Activated T-helper 1 cell treated with anti-CD3 and anti-CD28 coated beads, Interleukin-2, amount 50 U/mL, for 16 hours (primary cell): ENCODE measurements around the gene ZC3H18.
"Not testable (repeated sequence)": the region's sequence is repeated elsewhere in the genome, so short reads cannot be mapped to it uniquely, and the experiment has no call there.

ENCODE experiments used
- DNase-seq, 2 donors: peaks; one replicate each; pipeline ENCODE4 v3.0.0-alpha.2; 2020; ENCODE audit warnings: low read depth in 1 of 2, low spot score in 1 of 2

ZC3H18 gene

DNA sequence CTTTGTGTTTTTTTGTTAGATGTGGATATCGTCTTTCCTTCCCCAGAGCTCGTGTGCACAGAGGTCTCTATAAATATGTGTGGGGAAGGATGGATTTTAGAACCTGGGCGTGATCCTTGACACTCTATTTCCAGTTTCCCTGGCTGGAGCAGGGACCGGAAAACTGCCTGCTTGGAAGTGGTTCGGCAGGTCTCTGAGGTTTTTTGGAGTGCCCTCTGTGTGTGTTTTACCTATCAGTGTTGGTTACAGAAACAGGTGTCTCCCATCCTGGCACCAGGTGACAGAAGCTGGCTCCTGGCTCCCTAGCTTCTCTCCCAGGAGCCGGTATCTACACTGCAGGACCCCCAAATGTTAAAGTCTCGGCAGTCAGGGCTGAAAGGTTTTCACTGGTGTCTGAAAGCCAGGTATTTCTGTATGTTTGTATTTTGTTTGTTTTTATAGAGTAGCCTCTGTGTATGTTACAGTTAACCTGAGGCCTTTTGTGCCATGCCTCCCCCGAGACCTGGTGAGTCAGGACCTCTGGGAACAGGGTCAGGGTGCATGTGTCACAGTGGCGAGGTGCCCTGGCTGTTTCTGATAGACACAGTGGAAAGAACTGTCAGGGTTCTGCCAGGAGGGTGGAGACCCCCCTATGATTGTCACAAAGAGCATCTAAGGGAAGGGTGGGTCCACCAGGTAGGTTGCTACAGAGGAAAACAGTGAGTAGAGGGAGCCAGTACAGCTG, 31.3 kb downstream of the ZC3H18 start:
- DNase-seq, result no peak

DNA sequence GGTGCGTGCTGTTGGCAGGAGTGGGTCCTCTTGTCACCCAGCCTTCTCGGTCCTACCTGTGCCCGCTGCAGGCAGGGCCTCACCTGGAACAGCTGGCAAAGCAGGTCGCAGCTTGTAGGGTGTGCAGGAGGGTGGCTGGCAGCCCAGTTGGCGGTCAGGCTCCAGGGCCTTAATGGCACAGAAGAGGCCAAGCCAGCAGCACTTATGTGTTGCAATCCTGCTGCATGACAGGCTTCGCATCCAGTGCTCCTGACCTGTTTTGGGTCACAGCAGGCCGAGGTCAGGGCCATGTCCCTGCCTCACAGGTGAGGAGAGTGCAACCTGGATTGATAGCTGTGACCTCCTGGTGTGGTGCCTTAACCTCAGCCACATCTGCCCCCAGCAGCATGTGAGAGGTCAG, 31.9 kb downstream of the ZC3H18 start:
- DNase-seq, result no peak

DNA sequence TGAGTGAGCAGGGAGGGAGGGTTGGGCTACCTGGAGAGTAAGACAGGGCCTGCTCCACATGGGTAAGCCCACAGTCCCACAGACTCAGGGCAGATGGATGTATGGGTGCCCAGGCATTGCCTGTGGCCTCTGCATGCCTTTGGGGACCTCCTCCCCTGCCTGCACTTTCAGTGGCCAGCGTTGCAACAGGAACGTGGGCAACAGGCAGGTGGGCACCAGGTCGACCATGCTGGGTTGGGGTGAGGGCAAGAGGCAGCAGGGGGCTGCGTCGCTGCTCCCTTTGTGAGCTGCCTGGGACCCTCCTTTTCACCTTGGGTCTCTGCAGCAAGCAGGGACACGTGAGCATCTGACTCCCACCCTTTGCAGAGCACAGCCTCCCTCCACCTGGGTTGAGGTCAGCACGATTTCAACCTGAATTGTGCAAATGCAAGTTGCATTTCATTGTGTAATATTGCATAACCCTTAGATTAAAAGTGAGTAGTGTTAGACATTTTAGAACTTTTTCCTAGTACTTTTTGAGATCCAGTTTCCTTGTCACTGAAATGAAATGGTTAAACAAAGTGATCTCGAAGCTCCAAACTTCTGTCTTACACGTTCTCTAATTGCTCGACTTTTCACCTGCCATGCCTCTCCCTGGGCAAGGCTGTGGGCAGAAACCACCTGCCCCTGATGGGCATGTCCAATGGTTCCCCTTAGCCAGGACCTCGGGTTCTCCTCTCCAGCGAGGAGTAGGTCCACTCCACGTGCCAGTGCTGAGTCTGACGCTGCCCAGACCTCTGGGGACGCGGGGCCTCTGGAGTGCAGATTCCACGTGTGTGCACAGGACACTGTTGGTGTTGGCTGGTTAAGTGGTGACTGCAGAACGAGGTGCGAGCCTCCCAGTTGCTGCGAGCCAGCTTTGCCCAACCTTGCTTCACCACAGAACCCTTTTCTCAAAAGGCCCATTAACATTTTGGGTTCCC, 35.3 kb downstream of the ZC3H18 start:
- no peak for DNase-seq

DNA sequence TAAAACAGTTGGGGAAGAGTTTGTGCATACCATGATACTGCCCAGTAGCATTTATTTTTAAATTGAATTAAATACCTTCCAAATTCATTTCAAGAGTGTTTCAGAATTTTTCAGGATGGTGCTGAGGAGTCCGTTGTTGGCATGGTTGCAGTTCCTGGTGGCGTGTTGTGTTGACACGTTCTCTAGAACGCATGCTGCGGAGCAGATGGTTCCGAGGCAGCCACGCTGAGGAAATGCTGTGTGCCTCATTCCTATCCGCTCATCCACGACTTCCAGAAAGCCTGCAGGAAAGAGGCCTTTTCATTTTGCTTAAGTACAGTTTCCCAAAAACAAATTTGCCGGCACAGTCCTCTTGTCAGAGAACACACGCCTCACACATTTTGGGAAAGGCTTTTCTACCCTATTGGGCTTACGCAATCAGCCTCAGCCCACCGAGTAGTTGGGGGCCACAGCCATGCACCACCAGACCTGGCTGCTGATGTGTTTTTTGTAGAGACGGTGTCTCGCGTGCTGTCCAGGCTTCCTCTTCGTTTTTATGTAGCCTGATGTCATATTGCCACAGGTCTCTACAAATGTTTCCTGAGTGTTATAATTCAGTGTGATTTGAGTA, 36.0 kb downstream of the ZC3H18 start:
- no peak for DNase-seq

DNA sequence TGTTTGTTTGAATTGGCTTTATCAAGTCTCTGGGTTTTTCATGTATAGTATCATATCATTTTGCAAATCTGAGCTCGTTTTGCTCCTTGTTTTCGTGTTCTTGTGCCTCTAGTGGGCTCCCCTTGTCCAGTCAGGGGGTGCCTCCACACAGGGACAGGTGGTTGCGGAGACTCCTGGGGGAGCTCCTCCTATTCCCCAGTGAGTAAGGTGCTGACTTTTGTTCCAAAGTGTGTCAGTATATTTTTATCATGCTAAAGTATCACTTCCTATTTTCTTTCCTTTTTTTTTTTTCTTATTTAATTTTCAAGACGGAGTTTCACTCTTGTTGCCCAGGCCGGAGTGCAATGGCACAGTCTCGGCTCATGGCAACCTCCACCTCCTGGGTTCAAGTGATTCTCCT, 37.9 kb downstream of the ZC3H18 start:
- no peak for DNase-seq

DNA sequence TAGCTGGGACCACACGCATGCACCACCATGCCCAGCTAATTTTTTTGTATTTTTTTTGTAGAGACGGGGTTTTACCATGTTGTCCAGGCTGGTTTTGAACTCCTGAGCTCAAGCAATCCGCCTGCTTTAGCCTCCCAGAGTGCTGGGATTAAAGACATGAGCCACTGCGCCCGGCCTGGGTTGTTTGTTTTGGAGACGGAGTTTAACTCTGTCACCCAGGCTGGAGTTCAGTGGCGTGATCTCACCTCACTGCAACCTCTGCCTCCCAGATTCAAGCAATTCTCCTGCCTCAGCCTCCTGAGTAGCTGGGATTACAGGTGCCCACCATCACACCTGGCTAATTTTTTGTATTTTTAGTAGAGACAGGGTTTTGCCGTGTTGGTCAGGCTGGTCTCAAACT, 39.2 kb downstream of the ZC3H18 start:
- not testable (repeated sequence) for DNase-seq

DNA sequence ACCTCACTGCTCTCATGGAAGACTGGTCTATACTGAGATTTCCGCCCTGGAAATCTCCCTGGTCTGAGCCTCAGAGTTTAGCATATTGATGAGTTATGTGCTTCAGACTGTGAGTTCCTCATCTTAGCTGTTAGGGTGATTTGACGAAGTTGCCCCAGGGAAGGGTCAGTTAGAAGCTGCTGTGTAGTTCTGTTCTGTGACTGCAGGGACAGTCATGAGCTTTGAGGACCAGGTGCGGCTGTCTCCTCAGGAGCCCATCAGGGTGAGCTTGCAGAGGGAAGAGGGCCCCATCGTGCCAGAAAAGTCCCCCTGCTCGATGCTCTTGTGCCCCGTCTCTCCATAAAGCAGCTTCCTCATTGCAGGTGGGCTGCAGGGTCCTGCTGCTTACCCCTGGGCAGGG, 39.9 kb downstream of the ZC3H18 start:
- no peak for DNase-seq

DNA sequence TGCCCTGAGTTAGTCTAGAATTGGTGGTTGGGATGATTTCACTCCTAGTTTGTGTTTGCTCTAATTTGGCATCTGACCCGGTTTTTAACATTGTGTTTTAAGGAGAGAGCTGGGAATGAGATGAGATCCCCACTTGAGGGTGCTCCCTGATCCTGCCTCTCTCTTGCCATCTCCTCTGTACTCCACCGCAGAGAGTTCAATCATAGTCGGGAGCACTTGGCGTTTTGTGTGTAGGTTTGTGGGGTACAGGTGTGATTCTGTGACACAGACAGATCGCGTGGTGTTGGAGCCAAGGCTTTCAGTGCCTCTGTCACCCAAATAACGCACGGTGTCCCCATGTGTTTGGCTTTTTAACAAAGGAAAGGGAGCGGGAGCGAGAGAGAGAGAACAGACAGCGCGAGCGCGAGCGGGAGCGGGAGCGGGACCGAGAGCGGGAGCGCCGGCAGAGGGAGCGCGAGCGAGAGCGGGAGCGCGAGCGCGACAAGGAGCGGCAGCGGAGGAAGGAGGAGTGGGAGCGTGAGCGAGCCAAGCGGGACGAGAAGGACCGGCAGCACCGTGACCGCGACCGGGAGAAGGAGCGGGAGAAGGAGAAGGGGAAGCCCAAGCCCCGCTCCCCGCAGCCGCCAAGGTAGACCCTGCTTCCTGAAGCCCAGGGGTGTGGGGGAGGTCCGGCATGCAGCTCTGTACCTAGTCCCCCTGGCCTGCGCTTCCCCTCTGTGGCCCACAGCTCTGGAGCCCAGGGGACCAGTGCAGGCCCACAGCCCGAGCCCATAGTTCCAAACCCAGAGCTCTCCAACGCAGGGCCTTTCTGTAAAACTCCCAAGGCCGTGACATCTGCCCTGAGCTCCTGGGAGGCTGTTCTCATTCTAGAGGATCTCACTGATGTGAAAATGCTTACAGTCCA, 41.0 kb downstream of the ZC3H18 start:
- no peak for DNase-seq

DNA sequence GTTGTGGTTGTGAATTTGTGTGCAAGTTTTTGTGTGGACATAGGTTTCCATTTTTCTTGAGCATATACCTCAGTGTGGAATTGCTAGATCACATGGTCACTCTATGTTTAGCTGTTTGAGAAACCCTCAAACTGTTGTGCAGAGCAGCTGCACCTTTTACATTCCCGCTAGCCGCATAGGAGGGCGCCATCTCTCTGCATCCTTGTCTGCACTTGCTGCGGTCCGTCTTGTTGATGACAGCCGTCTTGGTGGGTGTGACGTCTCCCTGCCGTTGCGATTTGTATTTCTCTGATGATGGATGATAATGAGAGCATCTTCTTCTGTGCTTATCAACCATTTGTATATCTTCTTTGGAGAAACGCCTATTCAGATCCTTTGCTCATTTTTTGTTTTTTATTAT, 43.1 kb downstream of the ZC3H18 start:
- no peak for DNase-seq

DNA sequence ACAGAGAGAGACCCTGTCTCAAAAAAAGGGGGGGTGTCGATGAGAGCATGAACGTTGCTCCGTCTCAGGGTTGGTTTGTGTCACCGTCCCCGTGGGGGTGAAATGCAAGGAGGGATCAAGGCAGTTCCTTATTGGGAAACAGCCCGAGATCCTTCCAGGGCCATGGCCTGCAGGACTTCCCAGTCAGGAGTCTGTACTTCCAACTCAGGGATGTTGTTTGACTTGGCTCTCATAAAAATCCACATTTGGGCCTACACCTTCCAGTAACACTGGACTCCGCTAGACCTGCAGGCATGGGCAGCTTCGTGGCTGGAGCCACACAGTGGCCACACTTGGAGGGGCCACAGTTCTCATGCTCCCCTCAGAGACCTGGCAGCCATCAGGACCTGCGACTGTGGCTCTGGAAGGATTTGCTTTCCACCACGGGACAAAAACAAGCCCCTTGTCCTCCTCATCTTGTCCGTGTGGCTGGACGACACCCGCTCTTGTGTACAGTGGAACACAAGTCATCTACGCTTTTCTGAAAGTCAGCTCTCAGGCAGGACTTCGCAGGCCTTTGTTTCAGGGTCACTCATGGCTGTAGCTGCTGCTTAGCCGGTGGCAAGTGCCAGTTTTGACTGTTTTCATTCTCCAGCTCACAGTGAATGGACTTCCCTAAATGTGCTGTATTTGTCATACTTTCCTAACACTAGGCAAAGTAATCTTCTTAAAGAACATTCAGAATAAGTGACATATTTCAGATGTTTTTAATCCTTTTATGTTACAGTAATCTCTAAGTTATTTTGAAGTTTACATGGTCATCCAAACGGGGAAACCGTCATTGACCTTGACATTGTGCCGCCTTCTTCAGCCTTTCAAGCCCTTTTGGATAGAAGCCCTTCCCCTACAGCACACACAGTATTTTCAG, 44.0 kb downstream of the ZC3H18 start:
- no peak for DNase-seq

DNA sequence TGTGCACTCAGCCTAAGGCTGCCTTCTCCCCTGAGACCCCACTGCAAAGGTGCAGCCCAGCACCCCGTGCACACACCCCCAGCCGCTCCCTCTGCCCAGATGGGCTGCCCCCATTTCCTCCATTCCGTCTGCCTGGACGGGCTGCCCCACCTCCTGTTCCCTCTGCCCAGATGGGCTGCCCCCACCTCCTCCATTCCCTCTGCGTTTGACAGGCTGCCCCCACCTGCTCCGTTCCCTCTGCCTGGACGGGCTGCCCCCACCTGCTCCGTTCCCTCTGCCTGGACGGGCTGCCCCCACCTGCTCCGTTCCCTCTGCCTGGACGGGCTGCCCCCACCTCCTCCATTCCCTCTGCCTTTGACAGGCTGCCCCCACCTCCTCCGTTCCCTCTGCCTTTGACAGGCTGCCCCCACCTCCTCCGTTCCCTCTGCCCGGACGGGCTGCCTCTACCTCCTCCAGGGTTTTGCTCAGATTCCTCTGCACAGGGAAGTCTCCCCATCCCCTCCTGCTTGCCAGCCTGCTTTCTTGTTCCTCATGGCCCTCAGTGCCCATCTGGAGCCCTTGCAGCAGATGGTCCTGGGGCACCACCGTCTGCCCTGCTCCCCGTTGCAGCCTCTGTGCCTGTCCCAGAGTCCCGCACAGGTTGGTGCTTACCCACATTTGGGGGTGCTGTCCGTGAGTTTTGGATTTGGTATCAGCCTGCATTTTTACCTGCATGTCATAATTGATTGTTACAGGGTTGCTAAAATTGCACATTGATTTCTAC, 44.8 kb downstream of the ZC3H18 start:
- no peak for DNase-seq

DNA sequence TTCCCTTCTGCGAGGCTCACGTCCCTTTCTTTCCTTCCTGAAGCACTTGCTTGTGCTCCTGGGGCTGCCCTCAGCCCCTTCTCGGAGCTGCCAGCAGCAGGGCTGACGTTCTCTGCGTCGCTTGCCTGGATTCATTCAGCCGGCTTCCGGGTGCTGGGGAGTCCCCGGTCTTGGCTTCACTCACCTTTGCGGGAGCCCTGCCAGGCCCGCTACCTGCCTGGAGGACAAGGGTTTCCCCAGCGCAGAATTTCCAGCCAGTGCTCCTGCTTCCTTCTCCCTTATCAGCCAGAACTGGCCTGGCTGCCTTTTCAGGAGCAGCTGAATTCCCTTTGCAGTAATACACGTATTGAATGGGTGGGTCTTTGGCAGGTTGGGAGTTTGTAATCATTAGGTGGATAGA, 46.1 kb downstream of the ZC3H18 start:
- no peak for DNase-seq

DNA sequence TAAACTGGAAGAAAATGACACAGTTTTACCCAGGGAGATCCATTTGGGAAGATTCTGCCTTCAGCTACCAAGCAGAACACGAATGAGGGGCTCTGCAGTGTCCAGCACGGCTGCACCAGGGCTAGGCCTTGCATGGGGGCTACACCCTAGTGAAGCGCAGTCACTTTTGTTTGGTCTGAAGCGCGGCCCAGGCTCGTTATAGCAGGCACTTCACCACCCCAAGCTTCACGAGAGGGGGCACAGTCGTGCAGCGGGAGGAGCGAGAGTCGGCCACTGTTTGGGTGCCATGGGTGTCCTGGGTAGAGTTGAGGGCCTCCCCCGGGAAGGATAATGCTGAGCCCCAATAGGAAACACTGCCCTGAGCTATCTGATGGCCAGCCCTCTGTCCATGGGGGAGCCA, 46.5 kb downstream of the ZC3H18 start:
- DNase-seq, result no peak

DNA sequence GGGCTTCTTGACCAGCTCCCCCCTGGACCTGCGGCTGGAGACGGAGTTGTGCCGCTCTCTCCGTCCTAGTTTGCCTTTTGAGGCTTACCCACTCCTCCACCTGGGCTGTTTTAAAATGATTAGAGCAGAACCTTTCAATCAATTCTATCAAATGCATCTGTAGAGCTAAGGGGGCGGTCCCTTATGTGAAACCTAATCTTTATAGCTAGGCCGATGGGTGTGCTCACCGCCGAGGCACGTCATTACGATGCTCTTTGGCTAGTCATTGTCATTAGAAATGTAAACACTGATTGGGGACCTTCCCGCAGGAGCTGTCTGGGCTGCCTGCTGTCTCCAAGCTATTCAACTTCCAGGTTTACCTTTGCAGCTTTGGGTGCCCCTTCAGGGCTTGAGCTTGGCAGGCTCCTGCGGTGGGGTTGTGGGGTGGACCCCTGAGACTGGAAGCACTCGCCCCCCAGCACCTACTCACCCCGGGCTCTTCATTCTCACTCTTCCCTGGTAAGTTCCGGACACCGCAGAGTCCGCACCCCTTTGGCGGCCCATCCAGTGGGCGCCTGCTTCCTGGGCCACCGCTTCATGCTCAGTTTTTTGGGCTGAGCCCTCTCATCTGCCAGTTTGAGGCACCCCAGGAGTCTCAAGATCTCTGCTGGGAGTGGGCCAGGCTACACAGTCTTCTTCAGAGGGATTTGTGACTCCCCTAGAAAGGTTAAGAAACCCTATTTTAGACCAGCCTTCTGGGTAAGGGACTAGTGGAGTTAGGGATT, 47.2 kb downstream of the ZC3H18 start:
- DNase-seq, result no peak

DNA sequence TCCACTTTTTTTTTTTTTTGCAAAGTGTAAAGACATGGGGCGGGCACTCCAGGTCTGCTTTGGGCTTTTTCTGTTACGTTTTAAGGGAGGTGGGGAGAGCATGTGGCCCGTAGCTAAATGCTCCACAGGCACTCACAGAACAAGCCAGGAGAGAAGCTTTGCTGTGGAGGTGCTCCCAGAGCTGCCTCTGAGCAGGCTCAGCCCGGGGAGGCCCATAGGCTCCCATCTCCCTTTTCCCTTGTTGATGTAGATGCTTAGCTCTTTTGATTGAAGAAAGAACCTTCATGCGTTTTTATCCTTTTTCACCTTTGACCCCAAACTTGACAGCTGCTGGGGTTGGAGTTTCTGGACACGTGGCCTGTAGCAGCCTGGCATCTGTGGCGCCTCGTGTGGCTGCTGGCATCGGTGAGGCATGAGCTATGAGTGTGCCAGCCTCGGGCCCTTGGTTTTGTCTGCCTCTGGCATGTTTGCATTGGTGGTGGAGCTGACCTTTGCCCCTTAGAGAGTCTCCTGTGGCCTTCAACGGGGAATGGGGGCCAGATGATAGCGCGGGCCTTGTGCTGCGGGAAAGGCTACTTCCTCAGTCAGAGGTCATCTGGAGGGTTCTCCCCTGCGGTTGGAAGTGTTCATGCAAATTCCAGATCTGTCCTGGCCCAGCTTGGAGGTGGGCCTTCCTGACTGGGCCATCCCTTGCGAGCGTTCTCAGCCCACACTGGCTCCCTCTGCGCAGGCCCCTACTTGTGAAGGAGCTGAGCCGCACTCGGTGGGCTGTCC, 48.2 kb downstream of the ZC3H18 start:
- no peak for DNase-seq

DNA sequence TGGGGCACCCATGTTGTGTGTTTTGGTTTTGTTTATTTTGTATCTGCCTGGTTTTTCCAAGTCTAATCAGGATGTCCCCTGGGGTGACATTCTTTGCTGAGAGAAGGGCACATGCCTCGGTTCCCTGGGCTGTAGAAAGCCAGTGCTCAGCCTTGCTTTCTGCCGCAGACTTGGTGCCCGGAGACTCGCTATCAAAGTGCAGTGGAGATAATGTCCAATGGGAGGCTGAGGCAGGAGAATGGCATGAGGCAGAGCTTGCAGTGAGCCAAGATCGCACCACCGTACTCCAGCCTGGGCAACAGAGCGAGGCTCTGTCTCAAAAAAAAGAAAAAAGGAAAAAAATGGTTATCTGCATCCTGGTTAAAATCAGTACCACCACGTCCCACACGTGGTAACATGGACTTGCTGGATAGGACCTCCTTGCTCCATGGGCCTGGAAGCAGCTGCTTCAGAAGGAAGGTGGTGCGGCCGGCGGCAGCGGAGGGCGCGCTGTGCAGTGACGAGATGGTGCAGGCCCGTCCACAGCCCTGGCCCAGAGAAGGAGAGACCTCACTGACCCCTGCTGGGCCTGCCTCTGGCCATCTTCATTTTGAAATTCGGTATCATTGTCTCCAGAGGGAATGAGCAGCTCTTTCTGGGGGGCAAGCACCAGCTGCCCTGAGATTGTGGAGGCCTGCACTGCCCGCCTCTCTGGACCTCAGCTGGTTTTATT, 48.9 kb downstream of the ZC3H18 start:
- no peak for DNase-seq
